HS-27A (cell line): Measurements from ENCODE around the gene CAPN7.

Source experiments
- DNase-seq: peaks from one replicate; pipeline ENCODE4 v3.0.0-alpha.2; 2012; ENCODE audit warnings: low read depth, missing footprints

Gene CAPN7

GRCh38 chr3:15199493-15200105 is 6.4 kb upstream of the CAPN7 start:
- no peak for DNase-seq

DNA sequence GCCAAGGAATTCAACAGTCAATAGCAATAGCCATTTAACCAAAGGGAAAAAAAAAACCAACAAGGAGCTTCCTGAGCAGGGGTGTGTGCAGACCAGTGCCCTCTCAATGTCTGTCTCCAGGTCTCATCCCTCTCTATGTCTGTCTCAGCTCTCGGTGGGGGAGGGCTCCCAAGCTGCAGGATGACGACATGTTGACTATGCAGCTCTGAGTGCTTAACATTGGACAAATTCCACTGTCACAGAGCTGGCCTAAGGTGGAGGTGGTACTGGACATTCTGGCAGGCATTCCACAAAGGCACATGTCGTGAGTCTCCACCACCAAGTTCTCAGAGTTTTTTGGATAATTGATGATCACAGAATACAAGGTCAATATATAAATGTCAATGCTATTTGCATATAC is 2.0 kb upstream of the CAPN7 start:
- DNase-seq: peak; percentile 23

GRCh38 chr3:15205482-15205933 is 538 bp upstream of the CAPN7 start:
- DNase-seq: no peak

DNA sequence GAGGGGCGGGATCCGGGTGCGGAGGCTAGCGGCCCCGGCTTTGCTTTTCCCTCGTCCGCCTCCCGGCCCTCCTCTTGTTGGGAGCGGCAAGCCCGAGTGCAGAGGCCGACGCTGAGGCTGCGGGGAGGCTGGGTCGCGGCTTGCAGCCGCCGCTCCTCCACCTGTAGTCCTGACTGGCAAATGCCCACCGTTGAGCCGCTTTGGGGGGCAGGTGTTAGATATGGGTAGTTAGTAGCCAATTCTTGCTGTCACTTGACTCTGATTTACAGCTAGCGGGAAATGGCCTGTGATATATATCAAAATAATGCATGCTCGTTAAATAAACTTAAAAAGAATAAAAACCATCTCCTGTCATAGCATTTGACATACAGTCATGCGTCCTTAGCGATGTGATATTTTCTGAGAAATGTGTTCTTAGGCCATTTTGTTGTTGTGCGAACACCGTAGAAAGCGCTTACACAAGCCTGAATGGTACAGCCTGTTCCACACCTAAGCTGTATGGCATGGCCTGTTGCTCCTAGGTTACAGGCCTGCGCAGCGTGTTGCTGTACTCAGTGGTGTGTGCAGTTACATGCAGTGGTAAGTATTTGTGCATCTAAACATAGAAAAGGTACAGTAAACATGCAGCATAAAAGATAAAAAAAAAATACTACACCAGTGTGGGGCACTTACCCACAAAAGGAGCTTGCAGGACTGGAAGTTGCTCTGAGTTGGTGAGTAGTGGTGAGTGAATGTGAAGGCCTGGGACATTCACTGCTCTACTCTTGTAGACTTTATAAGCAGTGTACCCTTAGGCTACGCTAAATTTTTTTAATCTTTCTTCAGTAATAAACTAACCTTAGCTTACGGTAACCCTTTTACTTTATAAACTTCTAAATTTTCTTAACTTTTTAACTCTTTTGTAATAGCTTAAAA is 873 bp downstream of the CAPN7 start:
- peak; percentile 38 for DNase-seq

DNA sequence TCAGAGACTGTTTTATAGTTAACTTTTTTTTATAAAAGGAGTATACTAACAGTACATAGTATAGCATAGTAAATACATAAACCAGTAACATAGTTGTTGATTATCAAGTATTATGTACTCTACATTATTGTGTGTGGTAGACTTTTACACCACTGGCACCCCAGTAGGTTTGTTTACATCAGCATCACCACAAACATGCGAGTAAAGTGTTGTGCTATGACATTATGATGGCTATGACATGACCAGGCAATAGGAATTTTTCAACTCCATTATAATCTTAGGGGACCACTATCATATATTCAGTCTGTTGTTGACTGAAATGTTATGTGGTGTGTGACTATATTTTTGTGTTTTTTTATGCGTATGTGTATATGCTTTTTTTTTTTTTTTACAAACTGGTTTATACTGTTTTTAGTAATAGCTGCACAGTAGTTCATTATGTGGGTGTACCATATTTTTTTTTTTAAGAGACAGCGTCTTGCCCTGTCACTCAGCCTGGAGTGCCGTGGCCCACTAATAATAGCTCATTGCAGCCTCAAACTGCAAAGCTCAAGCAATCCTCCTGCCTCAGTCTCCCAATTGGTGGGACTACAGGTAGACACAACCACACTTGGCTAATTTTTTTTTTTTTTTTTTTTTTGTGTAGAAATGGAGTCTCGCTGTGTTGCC is 1.9 kb downstream of the CAPN7 start:
- no peak for DNase-seq

DNA sequence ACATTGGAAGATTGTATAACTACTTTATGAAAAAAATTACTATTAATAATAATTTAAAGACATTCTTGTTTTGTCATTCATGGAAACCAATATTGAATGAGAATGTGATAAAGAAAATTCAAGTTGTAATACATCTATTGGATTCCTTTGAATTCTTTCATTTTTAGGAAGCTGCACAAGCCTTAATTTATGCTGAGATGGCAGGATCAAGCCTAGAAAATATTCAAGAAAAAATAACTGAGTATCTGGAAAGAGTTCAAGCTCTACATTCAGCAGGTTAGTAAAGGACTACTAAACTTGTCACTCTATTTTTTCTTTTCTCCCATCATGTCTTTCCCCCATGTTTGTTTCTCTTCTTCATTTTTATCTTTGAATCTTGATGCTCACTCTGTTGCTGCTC is 5.9 kb downstream of the CAPN7 start:
- DNase-seq: no peak

DNA sequence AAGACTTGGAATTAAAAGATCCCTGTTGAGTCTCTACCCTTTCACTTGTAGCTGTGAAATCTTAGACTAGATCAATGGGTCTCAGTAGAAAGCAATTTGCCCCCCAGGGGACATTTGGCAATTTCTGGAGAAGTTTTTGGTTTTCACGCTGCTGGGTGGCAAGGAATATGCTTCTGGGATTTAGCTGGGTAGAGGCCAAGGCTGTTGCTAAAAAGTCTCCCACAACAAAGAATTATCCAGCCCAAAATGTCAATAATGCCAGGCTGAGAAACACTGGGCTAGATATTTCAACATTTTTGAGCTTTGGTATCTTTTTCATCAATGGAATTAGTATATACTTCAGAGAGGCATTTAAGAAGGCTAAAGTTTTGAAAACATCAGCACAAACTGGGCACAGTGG is 8.7 kb downstream of the CAPN7 start:
- DNase-seq: no peak

DNA sequence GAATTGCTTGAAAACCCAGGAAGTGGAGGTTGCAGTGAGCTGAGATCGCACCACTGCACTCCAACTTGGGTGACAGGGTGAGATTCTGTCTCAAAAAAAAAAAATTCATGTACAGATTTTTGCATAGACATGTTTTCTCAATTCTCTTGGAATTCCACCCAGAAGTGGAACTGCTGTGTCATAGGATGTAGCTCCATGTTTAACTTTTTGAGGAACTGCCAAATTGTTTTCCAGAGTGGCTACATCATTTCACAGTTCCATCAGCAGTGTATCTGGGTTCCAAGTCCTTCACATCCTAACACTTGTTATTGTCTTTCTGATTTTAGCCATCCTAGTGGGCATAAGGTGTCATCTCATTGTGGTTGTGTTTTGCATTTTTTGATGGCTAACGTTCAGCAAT is 9.9 kb downstream of the CAPN7 start:
- DNase-seq: no peak

GRCh38 chr3:15216501-15216900 is 10.5 kb downstream of the CAPN7 start:
- no peak for DNase-seq

GRCh38 chr3:15217011-15217671 is 11.1 kb downstream of the CAPN7 start:
- DNase-seq: no peak

DNA sequence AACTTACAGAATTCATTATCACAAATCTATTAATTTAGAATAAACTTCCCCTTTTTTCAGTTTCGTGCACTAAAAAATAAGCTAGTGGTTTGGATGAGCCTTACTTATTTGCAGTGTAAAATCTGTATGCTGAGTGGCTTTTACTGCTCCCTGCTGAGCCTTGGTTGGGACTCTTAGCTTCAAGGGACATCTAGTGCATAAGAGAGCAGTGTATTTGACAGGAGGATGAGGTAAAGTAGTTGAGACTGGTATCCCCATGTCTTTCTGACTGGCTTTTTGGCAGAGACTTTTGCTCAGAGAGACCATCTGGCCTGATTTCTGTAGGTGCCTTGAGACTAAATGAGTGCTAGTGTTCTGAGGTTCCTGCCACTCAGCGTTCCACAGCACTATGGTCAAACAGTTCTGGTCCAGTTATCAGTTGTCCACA is 11.8 kb downstream of the CAPN7 start:
- no peak for DNase-seq

- no peak for DNase-seq
Measured at GRCh38 chr3:15218689-15219088, 12.6 kb downstream of the CAPN7 start.

DNA sequence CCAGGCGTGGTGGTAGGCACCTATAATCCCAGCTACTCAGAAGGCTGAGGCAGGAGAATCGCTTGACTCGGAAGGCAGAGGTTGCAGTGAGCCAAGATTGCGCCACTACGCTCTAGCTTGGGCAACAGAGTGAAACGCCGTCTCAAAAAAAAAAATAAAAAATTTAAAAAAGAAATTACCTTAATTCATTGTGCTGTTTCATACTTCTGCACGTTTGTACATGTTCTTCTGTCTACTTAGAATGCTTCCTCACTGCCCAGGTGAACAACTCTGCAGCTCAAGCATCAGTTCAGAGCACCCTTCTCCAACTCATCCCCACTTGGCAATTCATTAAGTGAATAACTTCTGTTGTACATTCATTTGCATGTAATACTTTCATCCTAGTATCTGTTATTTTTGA is 14.0 kb downstream of the CAPN7 start:
- DNase-seq: no peak

GRCh38 chr3:15220661-15221060 is 14.6 kb downstream of the CAPN7 start:
- no peak for DNase-seq

DNA sequence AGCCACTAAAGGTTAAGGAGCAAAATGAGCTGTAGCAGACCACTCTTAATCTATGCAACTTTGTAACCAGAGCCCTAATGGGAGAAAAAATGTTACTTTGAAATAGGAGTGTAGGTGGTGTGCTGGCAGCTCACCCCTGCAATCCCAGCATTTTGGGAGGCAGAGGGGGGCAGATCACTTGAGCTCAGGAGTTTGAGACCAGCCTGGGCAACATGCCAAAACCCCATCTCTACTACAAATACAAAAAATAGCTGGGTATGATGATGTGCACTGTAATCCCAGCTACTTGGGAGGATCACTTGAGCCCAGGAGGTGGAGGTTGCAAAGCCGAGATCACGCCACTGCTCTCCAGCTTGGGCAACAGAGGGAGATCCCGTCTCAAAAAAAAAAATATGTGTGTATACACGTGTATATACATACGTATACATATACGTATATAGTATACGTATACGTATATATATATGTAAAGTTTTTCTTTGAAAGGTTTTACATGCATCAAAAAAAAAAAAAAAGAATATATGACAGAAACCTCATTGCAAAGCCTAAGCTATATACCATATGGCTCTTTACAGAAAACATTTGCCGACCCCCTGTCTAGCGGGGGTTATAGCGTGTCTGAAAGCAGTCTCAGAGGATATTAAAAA is 15.7 kb downstream of the CAPN7 start:
- DNase-seq: no peak

- no peak for DNase-seq
Measured at GRCh38 chr3:15223685-15224572, 17.9 kb downstream of the CAPN7 start.

- no peak for DNase-seq
Measured at GRCh38 chr3:15228147-15228546, 22.1 kb downstream of the CAPN7 start.

- DNase-seq: no peak
Measured at GRCh38 chr3:15229262-15229661, 23.2 kb downstream of the CAPN7 start.

- DNase-seq: no peak
Measured at GRCh38 chr3:15241341-15241740, 35.3 kb downstream of the CAPN7 start.

DNA sequence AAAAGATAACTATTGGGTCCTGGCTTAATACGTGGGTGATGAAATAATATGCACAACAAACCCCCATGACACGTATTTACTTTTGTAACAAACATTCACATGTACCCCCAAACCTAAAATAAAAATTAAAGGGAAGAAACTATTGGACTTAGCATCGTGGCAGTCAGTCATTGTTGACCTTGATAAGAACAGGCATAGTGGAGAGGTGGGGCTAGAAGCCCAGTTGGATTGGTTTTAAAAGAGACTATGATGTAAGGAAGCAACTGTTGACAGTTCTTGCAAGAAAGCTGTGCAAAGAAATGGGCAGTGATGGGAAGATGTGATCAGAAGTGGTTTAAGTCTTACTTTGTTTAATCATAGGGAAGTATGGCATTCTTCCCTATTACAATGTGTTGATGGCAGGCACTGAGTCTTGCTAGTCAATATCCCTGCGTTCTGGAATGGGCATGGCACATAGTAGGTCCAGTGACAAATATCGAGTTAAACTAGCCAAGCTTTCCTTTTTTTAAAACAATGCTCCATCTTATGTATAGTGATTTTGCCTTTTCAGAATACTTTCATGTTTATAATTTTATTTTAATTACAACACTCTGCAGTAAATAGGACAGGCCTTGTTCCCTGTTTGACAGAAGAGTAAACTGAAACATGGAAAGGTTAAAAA is 37.9 kb downstream of the CAPN7 start:
- DNase-seq: no peak
